NCI-H226 (cell line): Measurements from ENCODE around the gene KPNA5.
"Not testable (repeated sequence)": the region's sequence is repeated elsewhere in the genome, so short reads cannot be mapped to it uniquely, and the experiment has no call there.

Source experiments
- DNase-seq: peaks from one replicate; pipeline ENCODE4 v3.0.0-alpha.2; 2015

Gene KPNA5

GRCh38 chr6:116705917-116706316 lies 24.9 kb downstream of the KPNA5 start:
- DNase-seq, result no peak

- no peak for DNase-seq
These were observed 33.3 kb downstream of the KPNA5 start for GRCh38 chr6:116714296-116714695.

GRCh38 chr6:116714761-116715160 lies 33.8 kb downstream of the KPNA5 start:
- no peak for DNase-seq

- DNase-seq, result no peak
These were observed 45.9 kb downstream of the KPNA5 start for GRCh38 chr6:116726947-116727346.

GRCh38 chr6:116730513-116730912 lies 49.5 kb downstream of the KPNA5 start:
- no peak for DNase-seq

GRCh38 chr6:116737004-116737403 lies 56.0 kb downstream of the KPNA5 start:
- DNase-seq, result no peak

- DNase-seq, result not testable (repeated sequence)
These were observed 59.5 kb downstream of the KPNA5 start for GRCh38 chr6:116740486-116740885.

- no peak for DNase-seq
These were observed 60.6 kb downstream of the KPNA5 start for GRCh38 chr6:116741571-116741970.

- DNase-seq, result no peak
These were observed 64.2 kb downstream of the KPNA5 start for GRCh38 chr6:116745176-116745575.

GRCh38 chr6:116761779-116762178 lies 80.8 kb downstream of the KPNA5 start:
- no peak for DNase-seq

GRCh38 chr6:116762235-116762634 lies 81.2 kb downstream of the KPNA5 start:
- DNase-seq, result no peak

- DNase-seq, result no peak
These were observed 82.0 kb downstream of the KPNA5 start for GRCh38 chr6:116763048-116763447.

GRCh38 chr6:116763906-116764628 lies 83.1 kb downstream of the KPNA5 start:
- DNase-seq, result no peak

- no peak for DNase-seq
These were observed 83.6 kb downstream of the KPNA5 start for GRCh38 chr6:116764629-116764960.

- no peak for DNase-seq
These were observed 84.2 kb downstream of the KPNA5 start, which contains the start of gene FAM162B for GRCh38 chr6:116764961-116765841. TSS of gene FAM162B (minus strand) at chr6:116765719. CDS start at chr6:116765576, 143 bp downstream.

GRCh38 chr6:116766506-116767176 lies 85.6 kb downstream of the KPNA5 start:
- no peak for DNase-seq

GRCh38 chr6:116767715-116768114 lies 86.7 kb downstream of the KPNA5 start:
- no peak for DNase-seq

GRCh38 chr6:116772450-116772849 lies 91.4 kb downstream of the KPNA5 start:
- no peak for DNase-seq

GRCh38 chr6:116773886-116774285 lies 92.9 kb downstream of the KPNA5 start:
- DNase-seq, result no peak

GRCh38 chr6:116779573-116780164 lies 98.7 kb downstream of the KPNA5 start:
- no peak for DNase-seq

GRCh38 chr6:116783852-116784251 lies 102.8 kb downstream of the KPNA5 start:
- no peak for DNase-seq
